Caki2 (cell line): ENCODE data around the gene APOLD1. TPM values are rescaled to one million over a fixed set of nuclear protein-coding genes. Genes with fewer than 3 reads are reported as not detected.
"Not testable (repeated sequence)": the region's sequence is repeated elsewhere in the genome, so short reads cannot be mapped to it uniquely, and the experiment has no call there.

Experiments used
- DNase-seq: peaks from one replicate; pipeline ENCODE4 v3.0.0-alpha.2; 2015; ENCODE audit warnings: low read depth
- in situ Hi-C: cut with HindIII; loops from 2 replicates; pipeline ENCODE4 v1.10.0; 2016; ENCODE audit warnings: low sequenced_read_pairs, low pct_unique_long_range_greater_than_20kb, mixed read lengths
- total RNA-seq: library from RNA; depleted of rRNA; stranded (reverse); fragments of >200 nt; shearing (Covaris generic); gene quantifications from 2 replicates; pipeline ENCODE4 v1.2.3, GENCODE V29; 2014; ENCODE audit warnings: low replicate concordance; rRNA removed

Gene APOLD1
- total RNA-seq, 1 experiment from 2014 or later: 8.4 TPM

GRCh38 chr12:12822886-12823285, 37.4 kb downstream of the APOLD1 start:
- DNase-seq: no peak
- in situ Hi-C loops: no loop called here

- in situ Hi-C loops: no loop called here
- DNase-seq: peak; percentile 54
Observed at GRCh38 chr12:12823300-12823699, 37.8 kb downstream of the APOLD1 start.

- no peak for DNase-seq
Observed at GRCh38 chr12:12823811-12824210, 38.4 kb downstream of the APOLD1 start.

GRCh38 chr12:12835378-12836146, 50.1 kb downstream of the APOLD1 start:
- DNase-seq: peak; percentile 61
- in situ Hi-C loops: no loop called here

More at GRCh38 chr12:12823811-12824210, 38.4 kb downstream of the APOLD1 start:
- in situ Hi-C loops: no loop called here

GRCh38 chr12:12836571-12836970, 51.1 kb downstream of the APOLD1 start:
- in situ Hi-C loops: no loop called here
- DNase-seq: no peak

GRCh38 chr12:12837025-12837812, 51.8 kb downstream of the APOLD1 start:
- in situ Hi-C loops: no loop called here

GRCh38 chr12:12837813-12838153, 52.3 kb downstream of the APOLD1 start:
- in situ Hi-C loops: no loop called here
- DNase-seq: no peak

More at GRCh38 chr12:12837025-12837812, 51.8 kb downstream of the APOLD1 start:
- DNase-seq: peak; percentile 81

- in situ Hi-C loops: no loop called here
Observed at GRCh38 chr12:12839003-12839395, 53.5 kb downstream of the APOLD1 start.

GRCh38 chr12:12839439-12839838, 54.0 kb downstream of the APOLD1 start:
- in situ Hi-C loops: not testable (repeated sequence)

More at GRCh38 chr12:12839003-12839395, 53.5 kb downstream of the APOLD1 start:
- DNase-seq: no peak

GRCh38 chr12:12839873-12840579, 54.6 kb downstream of the APOLD1 start:
- in situ Hi-C loops: no loop called here

More at GRCh38 chr12:12839439-12839838, 54.0 kb downstream of the APOLD1 start:
- DNase-seq: not testable (repeated sequence)

GRCh38 chr12:12840580-12840899, 55.1 kb downstream of the APOLD1 start:
- DNase-seq: no peak
- in situ Hi-C loops: no loop called here

More at GRCh38 chr12:12839873-12840579, 54.6 kb downstream of the APOLD1 start:
- peak; percentile 85 for DNase-seq

Other genes with a start within 250 kb of the APOLD1 start
- 9.9 and 10.2 TPM in 2 replicates for gene DUSP16, start 222.8 kb upstream of the APOLD1 start, total RNA-seq
- 9.6 and 16.0 TPM in 2 replicates for gene CREBL2, start 173.8 kb upstream of the APOLD1 start, total RNA-seq
- gene GPR19, start 89.5 kb upstream of the APOLD1 start, total RNA-seq: 4.8 and 6.1 TPM in 2 replicates
- gene CDKN1B, start 68.3 kb upstream of the APOLD1 start, total RNA-seq: 43.9 and 45.0 TPM in 2 replicates
- gene DDX47, start 27.7 kb downstream of the APOLD1 start, total RNA-seq: 71.9 and 114 TPM in 2 replicates
- 53.4 and 77.9 TPM in 2 replicates for gene GPRC5A, start 105.9 kb downstream of the APOLD1 start, total RNA-seq
- gene GPRC5D, start 166.5 kb downstream of the APOLD1 start, total RNA-seq: not detected in 2 replicates
- gene HEBP1, start 214.6 kb downstream of the APOLD1 start, total RNA-seq: 2.1 and 6.4 TPM in 2 replicates